ENCODE results near the gene TEAD1. TPM values are rescaled to one million over a fixed set of nuclear protein-coding genes. Genes with fewer than 3 reads are reported as not detected.

TEAD1 gene
- total RNA-seq, 1 donor from 2014 or later: 88.1 TPM

DNA sequence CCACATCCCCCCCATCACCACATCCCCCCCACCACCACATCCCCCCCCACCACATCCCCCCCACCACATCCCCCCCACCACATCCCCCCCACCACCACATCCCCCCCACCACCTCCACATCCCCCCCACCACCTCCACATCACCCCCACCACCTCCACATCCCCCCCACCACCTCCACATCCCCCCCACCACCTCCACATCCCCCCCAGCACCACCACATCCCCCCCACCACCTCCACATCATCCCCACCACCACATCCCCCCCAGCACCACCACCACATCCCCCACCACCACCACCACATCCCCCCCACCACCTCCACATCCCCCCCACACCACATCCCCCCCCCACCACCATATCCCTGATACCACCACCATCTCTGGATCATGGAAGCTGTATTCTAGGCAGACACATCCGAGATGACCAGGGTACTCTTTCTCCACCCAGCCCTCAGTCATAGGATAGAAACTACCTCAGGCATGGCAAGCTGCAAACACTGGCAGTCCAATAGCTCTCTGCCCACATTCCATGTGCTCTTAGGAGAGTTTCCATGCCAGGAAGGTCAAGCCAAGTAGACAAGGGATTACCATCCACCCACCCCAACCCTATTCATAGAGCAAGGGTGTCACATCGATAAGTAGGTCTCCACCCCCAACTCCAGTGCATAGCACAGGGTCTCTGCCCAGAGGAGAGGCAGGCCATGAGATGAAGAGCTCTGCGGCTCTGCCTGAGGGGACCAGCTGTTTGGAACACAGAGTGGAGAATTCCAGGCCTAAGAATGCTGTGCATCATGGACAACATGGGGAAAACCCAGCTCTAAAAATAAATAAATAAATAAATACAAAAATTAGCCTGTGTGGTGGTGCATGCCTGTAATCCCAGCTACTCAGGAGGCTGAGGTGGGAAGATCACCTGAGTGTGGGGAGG is 33.0 kb upstream of the TEAD1 start:
- Histone ChIP-seq H3K4me3 (ENCODE audit: low read depth, low read length) (no peak overlapping the region), H3K27me3 (ENCODE audit: control insufficient read depth, insufficient read depth, low read length) (no peaks in the 10 kb centered on the region), H3K36me3 (ENCODE audit: control insufficient read depth, insufficient read depth, low read length) (no peaks in the 10 kb centered on the region)
- no peak for DNase-seq (ENCODE audit: low read depth)
- no peak for TF ChIP-seq CTCF (IDR thresholded peaks at IDR 0.05; ENCODE audit: insufficient read depth, low read length, poor library complexity, severe bottlenecking)

GRCh38 chr11:12642040-12642439 is 32.2 kb upstream of the TEAD1 start:
- DNase-seq (ENCODE audit: low read depth): no peak
- Histone ChIP-seq H3K36me3 (ENCODE audit: control insufficient read depth, insufficient read depth, low read length) (no peaks in the 10 kb centered on the region), H3K4me3 (ENCODE audit: low read depth, low read length) (no peak overlapping the region), H3K27me3 (ENCODE audit: control insufficient read depth, insufficient read depth, low read length) (no peaks in the 10 kb centered on the region)
- no peak for TF ChIP-seq CTCF (IDR thresholded peaks at IDR 0.05; ENCODE audit: insufficient read depth, low read length, poor library complexity, severe bottlenecking)

DNA sequence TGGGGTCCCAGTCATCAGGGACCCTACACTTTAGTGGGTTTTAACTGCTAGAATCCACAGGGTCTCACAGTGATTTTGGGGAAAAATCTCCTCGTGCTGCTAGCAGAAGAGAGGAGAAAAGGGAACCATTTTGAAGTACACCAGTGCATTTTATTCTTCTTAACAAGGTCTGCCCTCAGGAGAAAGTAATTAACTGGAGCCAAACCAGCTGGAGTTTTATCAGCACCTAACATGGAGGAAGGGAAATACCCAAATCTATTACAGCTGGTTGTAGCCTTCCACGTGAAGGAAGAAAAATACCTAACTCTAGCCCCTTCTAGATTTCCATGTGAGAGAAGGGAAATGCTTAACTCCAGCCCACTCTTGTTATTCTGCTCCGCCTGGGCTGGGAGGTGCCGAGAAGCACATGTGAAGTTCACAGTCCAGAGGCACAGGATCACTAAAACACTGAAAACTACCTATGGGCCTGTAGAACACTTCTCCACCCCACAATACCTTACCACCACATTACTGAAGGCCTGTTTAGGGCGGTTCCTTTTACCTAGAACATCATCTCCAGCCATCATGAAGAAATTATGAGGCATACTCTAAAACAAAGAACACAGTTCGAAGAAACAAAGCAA is 31.3 kb upstream of the TEAD1 start:
- Histone ChIP-seq H3K4me3 (ENCODE audit: low read depth, low read length) (no peak overlapping the region), H3K27me3 (ENCODE audit: control insufficient read depth, insufficient read depth, low read length) (no peaks in the 10 kb centered on the region), H3K36me3 (ENCODE audit: control insufficient read depth, insufficient read depth, low read length) (no peaks in the 10 kb centered on the region)
- no peak for TF ChIP-seq CTCF (IDR thresholded peaks at IDR 0.05; ENCODE audit: insufficient read depth, low read length, poor library complexity, severe bottlenecking)
- DNase-seq (ENCODE audit: low read depth): no peak

GRCh38 chr11:12646478-12646877 is 27.7 kb upstream of the TEAD1 start:
- no peak for TF ChIP-seq CTCF (IDR thresholded peaks at IDR 0.05; ENCODE audit: insufficient read depth, low read length, poor library complexity, severe bottlenecking)
- Histone ChIP-seq H3K4me3 (ENCODE audit: low read depth, low read length) (no peak overlapping the region), H3K27me3 (ENCODE audit: control insufficient read depth, insufficient read depth, low read length) (no peaks in the 10 kb centered on the region), H3K36me3 (ENCODE audit: control insufficient read depth, insufficient read depth, low read length) (no peaks in the 10 kb centered on the region)
- DNase-seq (ENCODE audit: low read depth): no peak

GRCh38 chr11:12653729-12654128 is 20.5 kb upstream of the TEAD1 start:
- no peak overlapping the region for H3K4me3 ChIP-seq (ENCODE audit: low read depth, low read length)
- DNase-seq (ENCODE audit: low read depth): no peak
- no peaks in the 10 kb centered on the region for H3K27me3 ChIP-seq (ENCODE audit: control insufficient read depth, insufficient read depth, low read length)
- no peak for TF ChIP-seq CTCF (IDR thresholded peaks at IDR 0.05; ENCODE audit: insufficient read depth, low read length, poor library complexity, severe bottlenecking)
- H3K36me3 ChIP-seq (ENCODE audit: control insufficient read depth, insufficient read depth, low read length): no peaks in the 10 kb centered on the region
